GM18502 (cell line): ENCODE data around the gene CEP97.
A peak's percentile ranks its signal among the peaks of the same experiment; 100 is the strongest.
"Not testable (repeated sequence)": the region's sequence is repeated elsewhere in the genome, so short reads cannot be mapped to it uniquely, and the experiment has no call there.

Experiments
- ATAC-seq: cut with Tn5 transposase; IDR thresholded peaks from one replicate; pipeline ENCODE4 v1.9.1; 2021; ENCODE audit warnings: mild to moderate bottlenecking; ENCODE audit not compliant: unreplicated experiment, poor library complexity

CEP97 gene

DNA sequence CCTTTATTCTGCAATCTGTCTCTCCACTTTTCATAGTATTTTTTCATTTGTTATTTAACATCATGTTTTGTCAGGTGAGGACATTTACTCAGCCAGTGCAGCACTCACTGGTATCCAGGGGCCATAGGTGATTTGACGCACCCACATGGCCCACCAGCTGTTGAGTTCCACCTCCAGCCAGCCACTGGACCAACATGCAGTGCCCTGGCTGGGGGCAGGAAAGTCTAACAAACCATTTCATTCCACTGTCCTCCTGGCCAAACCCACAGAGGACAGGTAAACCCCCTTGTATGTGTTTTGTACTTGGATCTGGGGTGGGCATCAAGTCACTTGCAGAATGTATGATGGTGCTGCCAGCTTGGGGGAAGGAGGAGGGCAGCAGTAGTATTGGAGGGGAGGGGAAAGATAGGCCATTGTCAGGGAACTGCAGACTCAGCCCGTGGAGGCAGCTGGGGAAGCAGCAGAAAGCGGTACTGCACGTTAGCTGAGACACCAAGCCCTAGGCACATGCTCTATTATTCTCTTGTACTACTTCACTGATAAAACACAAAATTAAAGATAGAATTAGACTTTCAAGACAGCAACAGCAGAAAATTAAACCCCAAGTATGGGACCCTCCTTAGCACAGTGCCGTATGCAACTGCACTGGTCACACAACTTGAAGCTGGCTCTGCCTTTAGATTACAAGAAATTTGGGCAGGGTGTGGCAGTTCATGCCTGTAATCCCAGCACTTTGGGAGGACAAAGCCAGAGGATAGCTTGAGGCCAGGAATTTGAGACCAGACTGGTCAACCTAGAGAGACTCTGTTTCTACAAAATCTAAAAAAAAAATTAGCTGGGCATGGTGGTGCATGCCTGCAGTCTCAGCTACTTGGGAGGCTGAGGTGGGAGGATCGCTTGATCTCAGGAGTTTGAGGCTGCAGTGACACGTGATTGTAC is 22.4 kb upstream of the CEP97 start:
- no peak for ATAC-seq

DNA sequence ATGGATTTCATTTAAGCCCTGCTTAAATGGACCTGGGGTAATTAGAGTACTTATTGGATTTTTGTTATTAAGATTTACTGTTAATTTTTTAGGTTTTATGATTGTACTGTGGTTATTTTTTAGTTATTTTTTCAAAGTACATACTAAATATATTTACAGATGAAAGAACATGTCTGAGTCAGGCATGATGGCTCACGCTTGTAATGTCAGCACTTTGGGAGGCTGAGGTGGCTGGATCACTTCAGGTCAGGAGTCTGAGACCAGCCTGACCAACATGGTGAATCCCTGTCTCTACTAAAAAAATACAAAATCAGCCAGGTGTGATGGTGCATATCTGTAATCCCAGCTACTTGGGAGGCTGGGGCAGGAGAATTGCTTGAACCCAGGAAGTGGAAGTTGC is 21.7 kb upstream of the CEP97 start:
- no peak for ATAC-seq

DNA sequence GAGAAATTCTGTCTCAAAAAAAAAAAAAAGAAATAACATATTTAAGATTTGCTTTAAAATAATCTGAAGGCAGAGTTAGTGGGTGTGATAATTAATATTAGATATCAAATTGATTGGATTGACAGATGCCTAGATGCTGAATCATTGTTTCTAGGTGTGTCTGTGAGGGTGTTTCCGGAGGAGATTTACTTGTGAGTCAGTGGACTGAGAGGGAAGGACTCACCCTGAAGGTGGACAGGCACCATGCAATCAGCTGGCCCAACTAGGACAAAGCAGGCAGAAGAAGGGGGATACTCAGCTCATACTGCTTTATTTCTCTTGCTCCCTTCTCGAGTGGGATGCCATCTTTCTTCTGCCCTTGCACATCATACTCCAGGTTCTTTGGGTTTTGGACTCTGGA is 21.2 kb upstream of the CEP97 start:
- no peak for ATAC-seq

DNA sequence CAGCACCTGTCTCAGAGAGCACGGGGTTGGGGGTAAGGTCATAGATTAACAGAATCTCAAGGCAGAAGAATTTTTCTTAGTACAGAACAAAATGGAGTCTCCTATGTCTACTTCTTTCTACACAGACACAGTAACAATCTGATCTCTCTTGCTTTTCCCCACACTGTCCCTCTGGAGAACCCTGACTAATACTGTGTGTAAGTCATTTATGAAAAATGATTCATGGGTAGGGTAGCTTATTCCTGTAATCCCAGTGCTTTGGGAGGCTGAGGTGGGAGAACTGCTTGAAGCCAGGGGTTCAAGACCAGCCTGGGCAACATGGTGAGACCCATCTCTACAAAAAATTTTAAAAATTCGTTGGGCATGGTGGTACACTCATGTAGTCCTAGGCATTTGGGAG is 19.8 kb upstream of the CEP97 start:
- not testable (repeated sequence) for ATAC-seq

DNA sequence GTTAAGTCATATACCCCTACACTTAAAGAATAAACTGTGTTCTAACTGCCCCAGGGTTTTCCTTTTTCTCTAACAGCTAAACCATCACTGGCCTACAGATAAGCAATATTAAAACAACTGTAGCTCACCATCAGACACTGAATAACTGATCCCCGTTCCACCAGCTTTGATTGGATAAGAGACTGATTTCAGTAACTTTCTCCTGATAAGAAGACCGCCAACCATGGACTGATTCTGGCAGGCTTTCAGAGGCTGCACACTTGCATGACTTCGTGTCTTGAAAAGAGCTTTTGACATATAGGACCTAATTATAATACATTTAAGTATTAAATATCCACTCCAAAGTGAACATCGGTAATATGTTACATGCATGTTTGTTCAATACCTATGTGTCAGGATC is 15.3 kb upstream of the CEP97 start:
- no peak for ATAC-seq

DNA sequence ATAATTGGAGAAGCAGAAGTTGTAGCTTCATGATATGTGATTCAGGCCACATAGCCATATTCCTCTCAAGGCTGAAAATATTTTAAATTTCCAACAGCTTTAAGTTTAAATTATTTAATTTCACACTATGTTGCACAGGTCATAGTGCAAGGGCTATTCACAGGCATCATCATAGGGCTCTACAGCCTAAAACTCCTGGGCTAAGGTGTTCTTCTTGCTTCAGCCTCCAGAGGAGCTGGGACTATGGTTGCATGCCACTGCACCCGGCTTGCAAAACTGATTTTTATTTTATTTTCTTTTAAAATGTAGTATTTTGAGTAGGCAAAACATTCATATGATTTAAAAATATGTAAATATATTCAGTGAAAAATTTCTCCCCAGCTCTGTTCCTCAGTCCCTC is 6.0 kb upstream of the CEP97 start:
- no peak for ATAC-seq

DNA sequence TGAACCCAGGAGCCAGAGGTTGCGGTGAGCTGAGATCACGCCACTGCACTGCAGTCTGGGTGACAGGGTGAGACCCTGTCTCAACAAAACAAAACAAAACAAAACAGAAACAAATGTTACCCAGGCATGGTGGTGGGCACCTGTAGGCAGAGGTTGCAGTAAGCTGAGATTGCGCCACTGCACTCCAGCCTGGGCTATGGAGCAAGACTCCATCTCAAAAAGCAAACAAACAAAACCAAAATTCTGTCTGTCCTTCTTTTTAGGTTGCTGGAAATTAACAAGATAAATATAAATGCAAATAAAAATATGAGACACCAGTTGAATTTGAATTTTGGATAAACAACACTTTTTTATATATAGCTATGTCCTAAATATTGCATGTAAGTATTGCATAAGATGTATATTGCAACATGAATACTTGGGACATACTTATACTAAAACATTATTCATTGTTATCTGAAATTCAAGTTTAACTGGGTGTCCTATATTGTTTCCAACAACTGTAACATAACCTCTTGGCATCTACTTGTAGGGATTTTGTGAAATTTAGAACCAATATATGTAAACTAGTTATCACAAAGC is 4.7 kb upstream of the CEP97 start:
- ATAC-seq = no peak

DNA sequence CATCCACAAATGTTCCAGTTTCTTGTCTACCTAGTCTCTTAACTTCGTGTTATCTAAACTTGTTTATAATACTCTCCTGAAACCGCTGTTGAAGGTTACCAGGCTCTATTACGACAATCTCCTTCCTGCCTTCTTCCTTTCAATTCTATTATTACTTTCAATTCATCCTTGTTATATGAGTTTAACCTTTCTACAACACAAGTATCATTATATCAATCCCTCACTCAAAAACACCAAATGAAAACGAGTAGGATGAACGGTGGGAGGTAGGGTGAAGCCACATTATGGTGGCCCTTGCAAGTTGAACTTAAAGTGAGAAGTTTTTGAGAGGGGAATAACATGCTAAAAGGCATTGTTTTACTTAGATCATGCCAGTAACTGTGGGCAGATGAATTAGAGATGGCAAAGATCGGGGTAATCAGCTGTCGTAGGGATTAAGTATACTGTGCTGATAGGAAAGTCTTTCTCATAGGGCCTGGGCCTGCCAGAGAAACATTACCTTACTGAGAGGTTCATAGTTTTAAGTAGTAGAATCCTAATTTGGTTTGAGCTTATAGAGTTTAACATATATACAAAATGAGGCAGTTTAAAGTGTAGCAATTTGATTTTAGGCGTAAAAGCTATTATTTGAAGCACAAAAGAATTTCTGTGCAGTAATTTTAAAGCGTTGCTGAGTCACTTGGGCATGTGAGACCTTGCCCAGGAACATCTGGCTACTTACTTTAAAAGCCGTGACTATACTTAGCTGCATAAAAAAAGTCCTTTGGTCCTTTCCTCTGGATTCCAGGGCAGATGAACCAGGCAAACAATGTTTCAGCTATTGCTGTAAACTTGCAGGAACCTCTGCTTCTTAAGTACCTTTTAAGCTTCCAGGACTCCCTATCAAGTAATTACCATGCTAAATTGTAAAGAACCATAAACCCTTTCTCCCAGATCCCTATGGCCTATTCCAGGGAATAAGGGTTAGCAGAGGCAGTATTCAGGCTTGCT is 3.3 kb upstream of the CEP97 start:
- no peak for ATAC-seq

DNA sequence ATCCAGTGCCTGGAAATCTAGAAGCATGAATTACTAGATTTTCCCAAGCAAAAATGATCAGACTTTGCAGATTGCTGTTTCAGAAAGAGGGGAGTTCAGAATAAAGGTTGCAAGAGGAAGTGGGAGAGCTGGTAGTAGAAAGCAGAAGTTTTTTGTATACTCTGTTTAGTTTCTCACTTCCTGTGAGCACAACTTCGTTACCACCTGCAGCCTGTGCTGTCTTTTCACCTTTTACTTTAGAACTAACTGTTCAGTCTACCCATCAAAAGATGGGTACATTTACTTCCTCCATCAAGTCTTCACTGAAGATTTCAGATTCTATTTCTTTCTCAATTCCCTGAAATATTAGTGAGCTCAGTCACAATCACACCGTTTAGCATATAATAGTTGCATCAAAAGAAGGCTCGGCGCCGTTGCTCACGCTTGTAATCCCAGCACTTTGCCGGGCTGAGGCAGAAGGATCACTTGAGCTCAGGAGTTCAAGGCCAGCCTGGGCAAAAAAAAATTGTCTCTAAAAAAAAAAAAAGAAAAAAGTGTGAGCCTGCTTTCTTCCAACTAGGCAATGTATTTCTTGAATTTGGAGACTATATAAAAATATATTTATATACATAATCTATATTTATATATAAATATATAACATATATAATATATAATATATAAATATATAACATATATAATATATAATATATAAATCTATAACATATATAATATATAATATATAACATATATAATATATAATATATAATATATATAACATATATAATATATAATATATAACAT is 1.8 kb upstream of the CEP97 start:
- ATAC-seq = peak; percentile 51

DNA sequence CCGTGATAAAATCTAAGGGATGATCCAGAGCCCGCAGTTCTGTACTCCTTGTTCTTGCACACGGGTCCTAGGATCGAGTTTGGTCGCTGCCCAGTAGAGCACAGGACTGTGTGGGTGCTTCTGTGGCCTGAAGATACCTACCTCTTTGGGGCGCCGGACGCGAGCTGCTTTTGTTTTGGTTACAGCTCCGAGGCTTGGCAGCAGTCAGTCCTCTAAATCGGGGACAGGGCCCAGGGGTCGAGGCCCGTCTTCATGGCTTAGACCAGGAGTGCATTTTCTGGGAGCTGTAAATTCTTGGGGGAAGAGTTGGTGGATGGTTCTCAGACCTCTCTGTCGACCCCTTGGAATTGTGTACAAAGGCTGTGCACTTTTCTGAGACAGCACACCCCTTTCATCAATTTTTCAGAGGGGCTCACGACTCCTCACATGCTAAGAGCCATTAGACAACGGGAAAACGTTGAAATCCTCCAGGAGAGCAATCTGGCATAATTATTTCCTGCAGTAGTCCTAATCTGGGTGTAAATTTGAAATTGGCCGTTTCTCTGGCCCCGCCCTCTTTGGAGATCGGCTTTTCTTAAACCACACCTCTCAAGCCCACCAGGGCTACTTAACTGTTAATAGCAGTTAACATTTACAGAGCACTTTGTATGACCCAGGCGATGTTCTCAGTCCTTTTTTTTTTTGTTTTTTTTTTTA is 928 bp downstream of the CEP97 start:
- peak; percentile 21 for ATAC-seq

DNA sequence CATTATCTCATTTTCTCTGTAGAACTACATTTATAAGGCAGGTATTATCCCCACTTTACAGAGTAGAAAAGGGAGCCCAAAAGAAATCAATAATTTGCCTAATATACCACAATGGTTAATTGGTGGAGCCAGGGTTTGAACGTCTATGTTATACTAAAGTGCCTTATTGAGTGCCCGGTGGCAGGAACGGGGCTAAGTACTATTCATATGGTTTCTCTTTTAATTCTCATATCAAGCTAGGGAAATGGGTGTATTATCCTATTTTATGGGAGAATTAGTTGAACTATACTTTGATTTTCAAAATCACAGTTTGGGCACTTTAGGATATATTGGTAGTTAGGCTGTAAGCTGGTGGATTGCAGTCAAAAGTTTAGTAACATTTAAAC is 1.5 kb downstream of the CEP97 start:
- no peak for ATAC-seq

DNA sequence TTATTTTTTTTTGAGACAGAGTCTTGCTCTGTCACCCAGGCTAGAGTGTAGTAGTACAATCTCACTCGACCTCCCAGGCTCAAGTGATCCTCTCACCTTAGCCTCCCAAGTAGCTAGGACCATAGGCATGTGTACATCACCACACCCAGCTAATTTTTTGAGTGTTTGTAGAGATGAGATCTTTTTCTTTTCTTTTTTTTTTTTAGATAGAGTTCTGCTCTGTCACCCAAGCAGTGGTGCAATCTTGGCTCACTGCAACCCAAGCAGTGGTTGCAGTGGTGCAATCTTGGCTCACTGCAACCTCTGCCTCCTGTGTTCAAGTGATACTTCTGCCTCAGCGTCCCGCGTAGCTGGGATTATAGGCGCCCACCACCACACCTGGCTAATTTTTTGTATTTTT is 5.2 kb downstream of the CEP97 start:
- ATAC-seq = no peak

DNA sequence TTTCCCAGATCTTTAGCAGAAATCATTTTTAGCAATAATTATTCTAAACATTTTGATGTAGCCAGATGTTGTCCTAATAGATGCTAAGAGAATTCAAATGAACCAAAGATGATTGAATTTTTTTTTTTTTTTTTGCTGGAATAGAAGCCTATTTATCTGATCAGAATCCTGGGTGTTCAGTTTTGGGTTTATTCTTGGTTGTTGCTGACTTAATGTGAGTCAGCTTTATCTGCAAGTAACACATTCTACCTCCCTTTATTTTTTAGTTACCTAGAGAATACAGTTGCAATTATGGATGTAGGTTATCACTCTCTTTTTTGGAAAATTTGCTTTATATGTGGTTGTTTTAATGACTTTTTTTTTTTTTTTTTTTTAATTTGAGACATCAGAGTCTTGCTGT is 6.4 kb downstream of the CEP97 start:
- no peak for ATAC-seq

DNA sequence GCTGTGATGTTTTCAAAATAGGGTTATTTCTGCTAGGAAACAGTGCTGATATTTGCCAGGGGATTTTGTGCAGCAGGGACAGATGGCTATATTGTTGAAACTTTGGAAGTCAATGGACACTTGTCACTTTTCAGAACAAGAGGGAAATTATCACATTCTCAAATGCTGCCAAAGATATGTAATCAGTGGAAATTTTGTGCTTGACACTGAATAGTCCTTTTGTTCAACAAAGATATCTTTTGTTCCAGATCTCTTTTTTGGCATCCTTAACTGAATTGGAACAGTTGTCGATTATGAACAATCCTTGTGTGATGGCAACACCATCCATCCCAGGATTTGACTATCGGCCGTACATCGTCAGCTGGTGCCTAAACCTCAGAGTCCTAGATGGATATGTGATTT is 7.8 kb downstream of the CEP97 start:
- ATAC-seq = no peak

DNA sequence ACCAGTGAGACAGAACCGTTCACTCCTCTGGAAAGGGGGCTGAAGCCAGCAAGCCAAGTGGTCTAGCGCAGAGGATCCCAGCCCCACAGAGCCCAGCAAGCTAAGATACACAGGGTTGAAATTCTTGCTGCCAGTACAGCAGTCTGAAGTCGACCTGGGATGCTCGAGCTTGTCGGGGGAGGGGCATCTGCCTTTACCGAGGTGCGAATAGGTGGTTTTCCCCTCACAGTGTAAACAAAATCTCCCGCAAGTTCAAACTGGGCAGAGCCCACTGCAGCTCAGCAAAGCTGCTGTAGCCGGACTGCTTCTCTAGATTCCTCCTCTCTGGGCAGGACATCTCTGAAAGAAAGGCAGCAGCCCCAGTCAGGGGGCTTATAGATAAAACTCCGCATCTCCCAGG is 11.4 kb downstream of the CEP97 start:
- ATAC-seq = no peak

DNA sequence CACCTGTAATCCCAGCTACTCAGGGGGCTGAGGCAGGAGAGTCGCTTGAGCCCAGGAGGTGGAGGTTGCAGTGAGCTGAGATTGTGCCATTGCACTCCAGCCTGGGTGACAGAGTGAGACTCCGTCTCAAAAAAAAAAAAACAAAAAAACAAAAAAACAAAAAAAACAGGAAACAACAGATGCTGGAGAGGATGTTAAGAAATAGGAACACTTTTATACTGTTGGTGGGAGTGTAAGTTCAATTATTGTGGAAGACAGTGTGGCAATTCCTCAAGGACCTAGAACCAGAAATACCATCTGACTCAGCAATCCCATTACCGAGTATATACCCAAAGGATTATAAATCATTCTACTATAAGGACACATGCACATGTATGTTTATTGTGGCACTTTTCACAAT is 17.5 kb downstream of the CEP97 start:
- not testable (repeated sequence) for ATAC-seq

DNA sequence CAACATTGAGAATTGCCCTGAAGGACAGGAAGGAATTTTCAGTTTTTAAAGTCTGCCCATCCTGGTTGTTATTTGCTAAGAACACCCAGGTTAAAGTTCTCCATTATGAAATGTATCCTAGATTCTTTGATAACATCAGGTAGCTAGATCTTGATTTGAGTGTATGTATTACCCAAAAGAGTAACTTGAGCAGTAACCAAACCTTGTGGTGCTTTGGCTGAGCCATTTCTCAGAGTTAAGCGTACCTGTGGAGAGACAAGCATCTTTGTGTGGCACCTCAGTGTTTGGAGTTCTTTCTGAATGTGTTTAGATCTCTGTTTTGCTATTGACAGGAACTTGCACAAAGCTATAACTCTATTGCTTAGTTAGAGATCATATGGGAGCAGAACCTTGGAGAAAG is 20.4 kb downstream of the CEP97 start:
- no peak for ATAC-seq

DNA sequence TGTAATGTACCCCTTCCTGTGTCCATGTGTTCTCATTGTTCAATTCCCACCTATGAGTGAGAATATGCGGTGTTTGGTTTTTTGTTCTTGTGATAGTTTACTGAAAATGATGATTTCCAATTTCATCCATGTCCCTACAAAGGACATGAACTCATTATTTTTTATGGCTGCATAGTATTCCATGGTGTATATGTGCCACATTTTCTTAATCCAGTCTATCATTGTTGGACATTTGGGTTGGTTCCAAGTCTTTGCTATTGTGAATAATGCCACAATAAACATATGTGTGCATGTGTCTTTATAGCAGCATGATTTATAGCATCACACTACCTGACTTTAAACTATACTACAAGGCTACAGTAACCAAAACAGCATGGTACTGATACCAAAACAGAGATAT is 21.5 kb downstream of the CEP97 start:
- ATAC-seq = not testable (repeated sequence)

DNA sequence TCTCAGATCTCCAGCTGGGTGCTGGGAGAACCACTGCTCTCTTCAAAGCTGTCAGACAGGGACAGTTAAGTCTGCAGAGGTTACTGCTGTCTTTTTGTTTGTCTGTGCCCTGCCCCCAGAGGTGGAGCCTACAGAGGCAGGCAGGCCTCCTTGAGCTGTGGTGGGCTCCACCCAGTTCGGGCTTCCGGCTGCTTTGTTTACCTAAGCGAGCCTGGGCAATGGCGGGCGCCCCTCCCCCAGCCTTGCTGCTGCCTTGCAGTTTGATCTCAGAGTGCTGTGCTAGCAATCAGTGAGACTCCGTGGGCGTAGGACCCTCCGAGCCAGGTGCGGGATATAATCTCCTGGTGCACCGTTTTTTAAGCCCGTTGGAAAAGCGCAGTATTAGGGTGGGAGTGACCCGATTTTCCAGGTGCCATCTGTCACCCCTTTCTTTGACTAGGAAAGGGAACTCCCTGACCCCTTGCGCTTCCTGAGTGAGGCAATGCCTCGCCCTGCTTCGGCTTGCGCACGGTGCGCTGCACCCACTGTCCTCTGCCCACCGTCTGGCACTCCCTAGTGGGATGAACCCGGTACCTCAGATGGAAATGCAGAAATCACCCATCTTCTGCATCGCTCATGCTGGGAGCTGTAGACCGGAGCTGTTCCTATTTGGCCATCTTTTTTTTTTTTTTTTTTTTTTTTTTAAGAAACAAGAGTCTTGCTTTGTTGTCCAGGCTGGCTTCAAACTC is 29.1 kb downstream of the CEP97 start:
- not testable (repeated sequence) for ATAC-seq
